Nephron progenitor cell (in vitro differentiated cells): ENCODE results near the gene SOX15.
"Not testable (repeated sequence)": the region's sequence is repeated elsewhere in the genome, so short reads cannot be mapped to it uniquely, and the experiment has no call there.

Experiments
- DNase-seq: peaks from one replicate; pipeline ENCODE4 v3.0.0; 2021
- H3K27ac Mint-ChIP-seq: 2 replicates; pipeline ENCODE4 v1.8.0; 2021; ENCODE audit warnings: mild to moderate bottlenecking, moderate library complexity, mixed read lengths
- H3K27me3 Mint-ChIP-seq: 2 replicates; pipeline ENCODE4 v1.8.0; 2021; ENCODE audit warnings: mild to moderate bottlenecking, low read depth, mixed read lengths; ENCODE audit not compliant: poor library complexity
- H3K36me3 Mint-ChIP-seq: 2 replicates; pipeline ENCODE4 v1.8.0; 2021; ENCODE audit warnings: low read depth, mixed read lengths
- H3K4me1 Mint-ChIP-seq: 2 replicates; pipeline ENCODE4 v1.8.0; 2021; ENCODE audit warnings: mixed read lengths
- H3K4me3 Mint-ChIP-seq: 2 replicates; pipeline ENCODE4 v1.8.0; 2021; ENCODE audit warnings: mild to moderate bottlenecking, moderate library complexity, mixed read lengths
- H3K9me3 Mint-ChIP-seq: 2 replicates; pipeline ENCODE4 v1.8.0; 2021; ENCODE audit warnings: mild to moderate bottlenecking, moderate library complexity, mixed read lengths
- TF ChIP-seq, protein P1 (sequence below): fragments of 200-600 bp; sonication (generic); IDR thresholded peaks from 2 replicates; pipeline ENCODE4 v1.5.0; 2021; ENCODE audit warnings: antibody characterized with exemption

Gene SOX15

DNA sequence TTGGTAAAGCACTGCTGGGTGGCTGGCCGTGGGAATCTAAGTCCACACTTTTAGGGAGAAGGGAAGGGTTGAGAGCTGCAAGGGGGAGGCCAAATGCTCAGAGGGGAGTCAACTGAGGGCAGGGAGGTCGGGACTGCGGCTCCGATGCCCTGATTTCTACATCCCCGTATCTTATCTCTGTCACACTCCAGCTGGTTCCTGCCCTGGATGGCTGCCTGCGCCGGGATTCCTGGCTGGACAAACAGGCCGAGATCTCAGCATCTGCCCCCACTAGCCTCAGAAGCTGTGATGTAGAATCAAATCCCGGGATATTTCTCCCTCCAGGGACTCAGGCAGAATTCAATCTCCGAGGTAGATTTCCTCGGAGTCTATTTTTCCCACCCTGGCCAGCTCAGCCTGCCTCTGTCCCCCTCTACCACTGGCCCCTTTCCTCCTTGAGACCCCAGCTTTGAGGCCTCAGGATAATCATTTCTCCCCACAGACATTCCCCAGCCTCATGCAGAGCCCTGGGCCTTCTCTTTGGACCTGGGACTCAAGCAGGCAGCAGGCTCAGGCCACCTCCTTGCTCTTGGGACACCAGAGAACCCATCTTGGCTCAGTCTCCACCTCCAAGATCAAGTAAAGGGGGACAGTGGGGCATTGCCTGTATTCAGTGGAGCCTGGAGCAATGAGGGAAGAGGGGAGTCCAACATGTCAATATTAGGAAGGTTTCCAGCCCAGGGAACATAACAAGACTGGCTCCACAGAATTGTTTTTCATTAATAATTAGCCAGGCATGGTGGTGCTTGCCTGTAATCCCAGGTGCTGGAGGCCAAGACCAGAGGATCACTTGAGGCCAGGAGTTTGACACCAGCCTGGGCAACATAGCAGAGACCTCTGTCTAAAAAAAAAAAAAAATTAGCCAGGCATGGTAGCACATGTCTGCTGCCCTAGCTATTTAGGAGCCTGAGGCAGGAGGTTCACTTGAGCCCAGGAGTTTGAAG is 41.8 kb upstream of the SOX15 start:
- no peak for DNase-seq
- TF ChIP-seq, protein P1, sequence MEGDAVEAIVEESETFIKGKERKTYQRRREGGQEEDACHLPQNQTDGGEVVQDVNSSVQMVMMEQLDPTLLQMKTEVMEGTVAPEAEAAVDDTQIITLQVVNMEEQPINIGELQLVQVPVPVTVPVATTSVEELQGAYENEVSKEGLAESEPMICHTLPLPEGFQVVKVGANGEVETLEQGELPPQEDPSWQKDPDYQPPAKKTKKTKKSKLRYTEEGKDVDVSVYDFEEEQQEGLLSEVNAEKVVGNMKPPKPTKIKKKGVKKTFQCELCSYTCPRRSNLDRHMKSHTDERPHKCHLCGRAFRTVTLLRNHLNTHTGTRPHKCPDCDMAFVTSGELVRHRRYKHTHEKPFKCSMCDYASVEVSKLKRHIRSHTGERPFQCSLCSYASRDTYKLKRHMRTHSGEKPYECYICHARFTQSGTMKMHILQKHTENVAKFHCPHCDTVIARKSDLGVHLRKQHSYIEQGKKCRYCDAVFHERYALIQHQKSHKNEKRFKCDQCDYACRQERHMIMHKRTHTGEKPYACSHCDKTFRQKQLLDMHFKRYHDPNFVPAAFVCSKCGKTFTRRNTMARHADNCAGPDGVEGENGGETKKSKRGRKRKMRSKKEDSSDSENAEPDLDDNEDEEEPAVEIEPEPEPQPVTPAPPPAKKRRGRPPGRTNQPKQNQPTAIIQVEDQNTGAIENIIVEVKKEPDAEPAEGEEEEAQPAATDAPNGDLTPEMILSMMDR, result no peak
- Mint-ChIP-seq H3K4me3 (no peak overlapping the region), H3K27me3 (peaks cover 2% of the 10 kb centered on the region), H3K36me3 (peaks cover 2% of the 10 kb centered on the region), H3K9me3 (no peaks in the 10 kb centered on the region), H3K4me1 (peaks cover 60% of the 10 kb centered on the region), H3K27ac (peak overlapping the region; percentile 86)

DNA sequence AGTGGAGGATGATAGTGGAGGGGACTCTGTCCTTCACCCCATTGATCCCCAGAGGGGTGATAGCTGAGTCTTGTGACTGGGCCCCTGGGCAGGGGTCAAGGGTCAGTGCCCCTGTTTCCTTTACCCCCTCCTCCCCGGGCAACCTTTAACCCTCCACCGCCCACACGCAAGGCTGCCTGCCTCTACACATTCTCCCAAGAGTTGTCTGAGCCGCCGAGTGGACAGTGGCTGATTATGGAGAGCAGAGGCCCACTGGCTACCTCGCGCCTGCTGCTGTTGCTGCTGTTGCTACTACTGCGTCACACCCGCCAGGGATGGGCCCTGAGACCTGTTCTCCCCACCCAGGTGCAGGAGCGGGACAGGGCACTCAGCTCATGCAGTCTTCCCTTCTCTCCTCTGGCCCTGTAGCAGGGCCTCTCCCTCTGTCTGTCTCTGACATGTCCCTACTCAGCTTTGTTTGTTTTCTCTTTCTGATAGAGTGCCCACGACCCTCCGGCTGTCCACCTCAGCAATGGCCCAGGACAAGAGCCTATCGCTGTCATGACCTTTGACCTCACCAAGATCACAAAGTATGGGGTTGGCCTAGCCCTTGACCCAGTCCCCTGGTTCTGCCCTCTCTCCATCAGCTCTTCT is 40.2 kb upstream of the SOX15 start, which contains the start of gene SHBG:
Gene SHBG, plus strand, starts transcription at position 197 of the 633 bp plus-strand sequence. Its CDS starts 38 bp downstream, at position 235.
- Mint-ChIP-seq H3K27ac (peak within 1 kb of the TSS; percentile 93), H3K36me3 (peaks cover 10% of the 10 kb centered on the region), H3K4me1 (peaks cover 51% of the 10 kb centered on the region), H3K27me3 (peaks cover 2% of the 10 kb centered on the region), H3K4me3 (no peak within 1 kb of the TSS), H3K9me3 (no peaks in the 10 kb centered on the region)
- TF ChIP-seq, protein P1, result no peak
- DNase-seq, result peak; percentile 30

DNA sequence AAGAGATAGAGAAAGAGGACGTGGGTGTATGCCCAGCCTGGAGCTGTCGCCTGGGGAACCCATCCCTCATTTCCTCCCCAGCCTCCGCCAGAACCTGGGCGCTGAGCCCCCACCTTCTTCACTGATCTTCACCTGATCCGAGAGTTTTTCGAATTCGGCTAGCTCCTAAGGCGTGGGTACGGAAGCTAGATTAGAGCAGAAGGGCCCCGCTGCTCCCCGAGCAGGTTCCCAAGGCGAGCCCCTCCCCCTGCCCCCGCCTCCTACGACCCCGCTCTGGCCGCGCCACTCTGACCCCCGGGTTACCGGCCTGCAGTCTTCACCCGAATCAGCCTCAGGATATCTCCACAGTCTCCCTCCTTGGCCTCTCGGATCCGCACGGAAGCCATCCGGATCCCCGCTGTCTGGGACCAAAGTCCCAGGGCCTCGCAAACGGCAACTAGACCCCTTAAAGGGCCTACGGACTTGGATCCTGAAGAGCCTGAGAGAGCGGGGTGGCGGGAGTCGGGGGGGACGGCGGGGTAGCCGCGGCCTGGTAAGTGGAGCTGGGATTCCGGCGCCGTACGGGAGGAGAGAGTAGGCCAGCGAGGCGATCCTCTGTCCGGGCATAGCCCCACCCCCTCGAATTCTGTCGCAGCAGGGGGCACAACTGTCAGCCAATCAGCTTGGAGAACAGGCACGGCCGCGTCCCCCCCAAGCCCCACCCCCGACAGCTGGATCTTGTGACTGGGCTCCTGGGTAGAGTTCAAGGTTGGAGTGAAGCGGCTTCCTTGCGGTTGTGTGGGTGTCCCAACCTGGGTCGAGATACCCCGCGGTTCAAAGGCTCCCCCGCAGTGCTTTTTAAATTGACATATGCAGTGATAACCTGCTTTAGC is 37.6 kb upstream of the SOX15 start, which contains the start of gene SAT2:
Gene SAT2, minus strand, starts transcription at position 572 of the 872 bp plus-strand sequence. Its CDS starts 186 bp downstream, at position 386.
- peak within 1 kb of the TSS; percentile 98 for H3K27ac Mint-ChIP-seq
- peak; percentile 98 for DNase-seq
- peaks cover 9% of the 10 kb centered on the region for H3K27me3 Mint-ChIP-seq
- TF ChIP-seq, protein P1, result no peak
- H3K36me3 Mint-ChIP-seq, result peaks cover 10% of the 10 kb centered on the region
- H3K4me1 Mint-ChIP-seq, result peaks cover 40% of the 10 kb centered on the region
- no peaks in the 10 kb centered on the region for H3K9me3 Mint-ChIP-seq
- peak within 1 kb of the TSS; percentile 92 for H3K4me3 Mint-ChIP-seq

DNA sequence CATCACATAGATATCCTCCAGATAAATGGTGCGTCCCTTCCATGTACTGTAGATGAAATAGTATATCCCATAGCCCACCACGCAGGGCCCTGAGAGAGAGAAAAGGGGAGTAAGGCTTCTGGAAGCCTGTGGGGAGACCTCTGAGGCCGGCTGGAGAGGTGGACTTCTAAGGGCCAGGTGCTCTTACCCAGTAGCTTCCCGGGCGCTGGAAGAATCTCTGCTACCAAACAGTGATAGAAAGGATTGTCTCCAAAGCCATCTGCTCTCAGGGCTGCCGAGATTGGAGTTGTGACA is 37.0 kb upstream of the SOX15 start:
- Mint-ChIP-seq H3K27me3 (peaks cover 12% of the 10 kb centered on the region), H3K4me3 (peak overlapping the region; percentile 92), H3K36me3 (peaks cover 10% of the 10 kb centered on the region), H3K4me1 (peaks cover 36% of the 10 kb centered on the region), H3K9me3 (no peaks in the 10 kb centered on the region), H3K27ac (peak overlapping the region; percentile 98)
- no peak for DNase-seq
- TF ChIP-seq, protein P1, result no peak

DNA sequence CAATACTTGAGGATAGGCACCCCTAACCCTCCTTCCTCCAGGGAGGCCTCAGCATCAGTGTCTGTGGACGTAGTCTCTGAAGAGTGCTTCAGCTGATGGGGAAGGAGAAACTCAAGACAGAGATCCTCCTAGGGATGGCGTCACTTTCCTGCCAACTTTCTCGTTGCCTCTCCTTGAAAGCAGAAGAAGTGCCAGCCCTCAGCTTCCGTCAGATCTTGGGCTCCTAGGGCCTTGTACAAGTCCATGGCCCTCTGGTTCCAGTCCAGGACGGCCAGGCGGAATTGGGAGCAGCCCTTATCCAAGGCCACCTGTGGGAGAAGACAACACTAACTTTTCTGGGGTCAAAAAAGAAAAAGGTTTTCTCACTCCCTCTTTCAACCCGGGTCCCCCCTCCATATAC is 36.4 kb upstream of the SOX15 start:
- Mint-ChIP-seq H3K27ac (peak overlapping the region; percentile 98), H3K4me1 (peaks cover 30% of the 10 kb centered on the region), H3K27me3 (peaks cover 12% of the 10 kb centered on the region), H3K4me3 (peak overlapping the region; percentile 92), H3K36me3 (peaks cover 10% of the 10 kb centered on the region), H3K9me3 (no peaks in the 10 kb centered on the region)
- DNase-seq, result no peak
- TF ChIP-seq, protein P1, result no peak

DNA sequence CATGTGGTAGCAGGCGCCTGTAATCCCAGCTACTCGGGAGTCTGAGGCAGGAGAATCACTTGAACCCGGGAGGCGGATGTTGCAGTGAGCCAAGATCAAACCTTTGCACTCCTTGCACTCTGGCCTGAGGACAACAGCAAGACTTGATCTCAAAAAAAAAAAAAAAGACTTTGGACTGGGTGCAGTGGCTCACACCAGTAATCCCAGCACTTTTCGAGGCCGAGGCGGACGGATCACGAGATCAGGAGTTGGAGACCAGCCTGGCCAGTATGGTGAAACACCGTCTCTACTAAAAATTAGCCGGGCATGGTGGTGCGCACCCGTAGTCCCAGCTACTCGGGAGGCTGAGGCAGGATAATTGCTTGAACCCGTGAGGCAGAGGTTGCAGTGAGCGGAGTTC is 35.9 kb upstream of the SOX15 start:
- Mint-ChIP-seq H3K4me1 (peaks cover 26% of the 10 kb centered on the region), H3K4me3 (peak overlapping the region; percentile 92)
- not testable (repeated sequence) for H3K27me3 Mint-ChIP-seq, H3K36me3 Mint-ChIP-seq, H3K27ac Mint-ChIP-seq, DNase-seq, H3K9me3 Mint-ChIP-seq
